Measurements from ENCODE around the gene SUMO2.
A peak's percentile ranks its signal among the peaks of the same experiment; 100 is the strongest.
"Not testable (repeated sequence)": the region's sequence is repeated elsewhere in the genome, so short reads cannot be mapped to it uniquely, and the experiment has no call there.

The SUMO2 gene

GRCh38 chr17:75130059-75130631 lies 52.6 kb downstream of the SUMO2 start:
- H3K4me1 Mint-ChIP-seq (ENCODE audit: low read depth), result peaks cover 24% of the 10 kb centered on the region
- peak overlapping the region; percentile 90 for H3K27ac Mint-ChIP-seq
- DNase-seq (ENCODE audit: low spot score), result no peak
- peak overlapping the region; percentile 90 for H3K4me3 Mint-ChIP-seq
- H3K27me3 Mint-ChIP-seq (ENCODE audit: low read depth), result no peaks in the 10 kb centered on the region
- no peaks in the 10 kb centered on the region for H3K9me3 Mint-ChIP-seq
- H3K36me3 Mint-ChIP-seq (ENCODE audit: low read depth), result peaks cover 19% of the 10 kb centered on the region

GRCh38 chr17:75129576-75129975 lies 53.2 kb downstream of the SUMO2 start:
- H3K4me1 Mint-ChIP-seq (ENCODE audit: low read depth), result peaks cover 29% of the 10 kb centered on the region
- no peak for DNase-seq (ENCODE audit: low spot score)
- H3K36me3 Mint-ChIP-seq (ENCODE audit: low read depth), result peaks cover 21% of the 10 kb centered on the region
- no peaks in the 10 kb centered on the region for H3K9me3 Mint-ChIP-seq
- no peaks in the 10 kb centered on the region for H3K27me3 Mint-ChIP-seq (ENCODE audit: low read depth)
- H3K4me3 Mint-ChIP-seq, result peak overlapping the region; percentile 67
- H3K27ac Mint-ChIP-seq, result peak overlapping the region; percentile 31

- DNase-seq (ENCODE audit: low spot score), result no peak
- Mint-ChIP-seq H3K9me3 (no peaks in the 10 kb centered on the region), H3K27me3 (ENCODE audit: low read depth) (no peaks in the 10 kb centered on the region), H3K4me1 (ENCODE audit: low read depth) (peaks cover 36% of the 10 kb centered on the region), H3K27ac (no peak overlapping the region), H3K36me3 (ENCODE audit: low read depth) (peaks cover 28% of the 10 kb centered on the region), H3K4me3 (no peak overlapping the region)
These were observed 53.9 kb downstream of the SUMO2 start for GRCh38 chr17:75128694-75129505.

- DNase-seq (ENCODE audit: low spot score); H3K27me3 Mint-ChIP-seq (ENCODE audit: low read depth); H3K4me3 Mint-ChIP-seq; H3K9me3 Mint-ChIP-seq: not testable (repeated sequence)
- H3K36me3 Mint-ChIP-seq (ENCODE audit: low read depth), result peaks cover 29% of the 10 kb centered on the region
- peaks cover 37% of the 10 kb centered on the region for H3K4me1 Mint-ChIP-seq (ENCODE audit: low read depth)
- peak overlapping the region; percentile 63 for H3K27ac Mint-ChIP-seq
These were observed 54.8 kb downstream of the SUMO2 start for GRCh38 chr17:75127936-75128335.

GRCh38 chr17:75126954-75127353 lies 55.8 kb downstream of the SUMO2 start:
- DNase-seq (ENCODE audit: low spot score), result no peak
- Mint-ChIP-seq H3K27ac (no peak overlapping the region), H3K27me3 (ENCODE audit: low read depth) (no peaks in the 10 kb centered on the region), H3K4me1 (ENCODE audit: low read depth) (peaks cover 34% of the 10 kb centered on the region), H3K36me3 (ENCODE audit: low read depth) (peaks cover 29% of the 10 kb centered on the region), H3K9me3 (no peaks in the 10 kb centered on the region), H3K4me3 (no peak overlapping the region)

- Mint-ChIP-seq H3K4me3 (peak overlapping the region; percentile 47), H3K9me3 (no peaks in the 10 kb centered on the region), H3K36me3 (ENCODE audit: low read depth) (peaks cover 31% of the 10 kb centered on the region), H3K27ac (peak overlapping the region; percentile 84), H3K27me3 (ENCODE audit: low read depth) (no peaks in the 10 kb centered on the region), H3K4me1 (ENCODE audit: low read depth) (peaks cover 34% of the 10 kb centered on the region)
- DNase-seq (ENCODE audit: low spot score), result no peak
These were observed 56.8 kb downstream of the SUMO2 start for GRCh38 chr17:75125984-75126383.

GRCh38 chr17:75124819-75125162 lies 58.0 kb downstream of the SUMO2 start:
- peak overlapping the region; percentile 91 for H3K27ac Mint-ChIP-seq
- no peaks in the 10 kb centered on the region for H3K27me3 Mint-ChIP-seq (ENCODE audit: low read depth)

GRCh38 chr17:75124041-75124818 lies 58.5 kb downstream of the SUMO2 start:
- peak overlapping the region; percentile 65 for H3K4me3 Mint-ChIP-seq
- H3K27me3 Mint-ChIP-seq (ENCODE audit: low read depth), result no peaks in the 10 kb centered on the region
- H3K9me3 Mint-ChIP-seq, result no peaks in the 10 kb centered on the region
- peaks cover 25% of the 10 kb centered on the region for H3K36me3 Mint-ChIP-seq (ENCODE audit: low read depth)
- peak overlapping the region; percentile 91 for H3K27ac Mint-ChIP-seq
- peaks cover 27% of the 10 kb centered on the region for H3K4me1 Mint-ChIP-seq (ENCODE audit: low read depth)
- peak; percentile 44 for DNase-seq (ENCODE audit: low spot score)

More at GRCh38 chr17:75124819-75125162, 58.0 kb downstream of the SUMO2 start:
- no peaks in the 10 kb centered on the region for H3K9me3 Mint-ChIP-seq
- H3K36me3 Mint-ChIP-seq (ENCODE audit: low read depth), result peaks cover 31% of the 10 kb centered on the region
- peak overlapping the region; percentile 65 for H3K4me3 Mint-ChIP-seq
- no peak for DNase-seq (ENCODE audit: low spot score)
- peaks cover 30% of the 10 kb centered on the region for H3K4me1 Mint-ChIP-seq (ENCODE audit: low read depth)

GRCh38 chr17:75118307-75118706 lies 64.5 kb downstream of the SUMO2 start:
- H3K27ac Mint-ChIP-seq, result no peak overlapping the region
- peaks cover 16% of the 10 kb centered on the region for H3K4me1 Mint-ChIP-seq (ENCODE audit: low read depth)
- no peaks in the 10 kb centered on the region for H3K27me3 Mint-ChIP-seq (ENCODE audit: low read depth)
- H3K9me3 Mint-ChIP-seq, result no peaks in the 10 kb centered on the region
- peaks cover 25% of the 10 kb centered on the region for H3K36me3 Mint-ChIP-seq (ENCODE audit: low read depth)
- no peak for DNase-seq (ENCODE audit: low spot score)
- no peak overlapping the region for H3K4me3 Mint-ChIP-seq

- H3K36me3 Mint-ChIP-seq (ENCODE audit: low read depth), result peaks cover 35% of the 10 kb centered on the region
- no peaks in the 10 kb centered on the region for H3K9me3 Mint-ChIP-seq
- no peak overlapping the region for H3K27ac Mint-ChIP-seq
- H3K4me3 Mint-ChIP-seq, result no peak overlapping the region
- H3K4me1 Mint-ChIP-seq (ENCODE audit: low read depth), result peaks cover 22% of the 10 kb centered on the region
- H3K27me3 Mint-ChIP-seq (ENCODE audit: low read depth), result no peaks in the 10 kb centered on the region
- DNase-seq (ENCODE audit: low spot score), result no peak
These were observed 66.0 kb downstream of the SUMO2 start for GRCh38 chr17:75116737-75117136.
